ENCODE measurements around the gene POC1B.

Gene POC1B

DNA sequence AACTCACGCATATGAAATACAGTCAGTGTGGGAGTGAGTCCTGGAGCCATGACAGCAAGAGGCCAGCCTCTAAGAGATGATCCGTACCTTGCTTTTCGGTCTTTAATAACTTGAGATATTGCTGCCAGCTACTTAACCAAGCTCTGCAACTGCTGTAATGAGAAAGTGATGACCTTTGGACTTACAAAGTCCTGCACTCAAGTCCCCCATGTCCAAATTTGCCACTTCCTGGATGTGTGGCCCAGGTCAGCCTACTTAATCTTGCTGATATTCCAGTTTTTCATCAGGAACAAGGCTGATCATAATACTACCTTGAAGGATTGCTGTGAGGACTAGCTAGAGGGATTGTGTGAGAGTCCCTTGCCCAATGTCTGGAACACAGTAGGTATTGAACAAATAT is 139.7 kb downstream of the POC1B start:
- H3K36me3 ChIP-seq (ENCODE audit: insufficient read depth, low read length), result no peaks in the 10 kb centered on the region
- H4K20me1 ChIP-seq (ENCODE audit: insufficient read depth, low read length), result no peaks in the 10 kb centered on the region
- H3K4me2 ChIP-seq (ENCODE audit: low read length), result no peak overlapping the region
- no peaks in the 10 kb centered on the region for H3K79me2 ChIP-seq (ENCODE audit: insufficient read depth, low read length)
- no peaks in the 10 kb centered on the region for H3F3A ChIP-seq (ENCODE audit: insufficient read depth, low read length)
- H3K4me1 ChIP-seq (ENCODE audit: insufficient read depth, low read length, severe bottlenecking), result no peaks in the 10 kb centered on the region
- no peak overlapping the region for H2AFZ ChIP-seq (ENCODE audit: low read length)
- no peak overlapping the region for H3K4me3 ChIP-seq (ENCODE audit: low read depth, low read length, poor library complexity, severe bottlenecking)
- no peaks in the 10 kb centered on the region for H3K27me3 ChIP-seq (ENCODE audit: insufficient read depth, low read length)
- no peak overlapping the region for H3K9ac ChIP-seq (ENCODE audit: low read length)
- TF ChIP-seq, protein P1, sequence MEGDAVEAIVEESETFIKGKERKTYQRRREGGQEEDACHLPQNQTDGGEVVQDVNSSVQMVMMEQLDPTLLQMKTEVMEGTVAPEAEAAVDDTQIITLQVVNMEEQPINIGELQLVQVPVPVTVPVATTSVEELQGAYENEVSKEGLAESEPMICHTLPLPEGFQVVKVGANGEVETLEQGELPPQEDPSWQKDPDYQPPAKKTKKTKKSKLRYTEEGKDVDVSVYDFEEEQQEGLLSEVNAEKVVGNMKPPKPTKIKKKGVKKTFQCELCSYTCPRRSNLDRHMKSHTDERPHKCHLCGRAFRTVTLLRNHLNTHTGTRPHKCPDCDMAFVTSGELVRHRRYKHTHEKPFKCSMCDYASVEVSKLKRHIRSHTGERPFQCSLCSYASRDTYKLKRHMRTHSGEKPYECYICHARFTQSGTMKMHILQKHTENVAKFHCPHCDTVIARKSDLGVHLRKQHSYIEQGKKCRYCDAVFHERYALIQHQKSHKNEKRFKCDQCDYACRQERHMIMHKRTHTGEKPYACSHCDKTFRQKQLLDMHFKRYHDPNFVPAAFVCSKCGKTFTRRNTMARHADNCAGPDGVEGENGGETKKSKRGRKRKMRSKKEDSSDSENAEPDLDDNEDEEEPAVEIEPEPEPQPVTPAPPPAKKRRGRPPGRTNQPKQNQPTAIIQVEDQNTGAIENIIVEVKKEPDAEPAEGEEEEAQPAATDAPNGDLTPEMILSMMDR (IDR thresholded peaks at IDR 0.05; ENCODE audit: low read length), result no peak
- TF ChIP-seq EZH2 (IDR thresholded peaks at IDR 0.05; ENCODE audit: borderline replicate concordance, low read length), result no peak
- H3K9me3 ChIP-seq (ENCODE audit: low read length), result no peaks in the 10 kb centered on the region
- no peaks in the 10 kb centered on the region for H3K9me2 ChIP-seq (ENCODE audit: low read depth, low read length)
- no peak overlapping the region for H3K27ac ChIP-seq (ENCODE audit: low read depth, low read length, poor library complexity, severe bottlenecking)

DNA sequence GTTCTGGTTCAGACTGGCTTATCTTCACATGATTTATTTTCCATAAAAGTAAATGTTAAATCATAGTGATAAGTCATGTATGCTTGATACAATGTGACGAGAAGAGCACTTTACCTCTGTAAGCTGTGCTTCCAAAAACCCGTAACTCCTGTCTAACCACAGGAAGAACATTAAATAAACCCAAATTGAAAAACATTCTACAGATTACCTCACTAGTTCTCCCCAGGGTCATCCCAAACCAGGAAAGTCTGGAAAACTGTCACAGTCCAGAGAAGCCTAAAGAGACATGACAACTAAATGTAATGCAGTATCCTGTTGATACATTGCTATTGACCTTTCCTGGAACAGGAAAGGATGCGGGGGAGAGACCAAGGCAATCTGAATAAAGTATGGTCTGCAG is 141.0 kb downstream of the POC1B start:
- Histone ChIP-seq H3K4me3 (ENCODE audit: low read depth, low read length, poor library complexity, severe bottlenecking) (no peak overlapping the region), H3K27ac (ENCODE audit: low read depth, low read length, poor library complexity, severe bottlenecking) (no peak overlapping the region), H3F3A (ENCODE audit: insufficient read depth, low read length) (no peaks in the 10 kb centered on the region), H3K9me2 (ENCODE audit: low read depth, low read length) (no peaks in the 10 kb centered on the region), H3K4me1 (ENCODE audit: insufficient read depth, low read length, severe bottlenecking) (no peaks in the 10 kb centered on the region), H4K20me1 (ENCODE audit: insufficient read depth, low read length) (no peaks in the 10 kb centered on the region), H3K9ac (ENCODE audit: low read length) (no peak overlapping the region), H3K4me2 (ENCODE audit: low read length) (no peak overlapping the region), H3K36me3 (ENCODE audit: insufficient read depth, low read length) (no peaks in the 10 kb centered on the region), H3K9me3 (ENCODE audit: low read length) (no peaks in the 10 kb centered on the region), H3K27me3 (ENCODE audit: insufficient read depth, low read length) (no peaks in the 10 kb centered on the region), H2AFZ (ENCODE audit: low read length) (no peak overlapping the region), H3K79me2 (ENCODE audit: insufficient read depth, low read length) (no peaks in the 10 kb centered on the region)
- TF ChIP-seq, protein P1 (IDR thresholded peaks at IDR 0.05; ENCODE audit: low read length), result no peak
- TF ChIP-seq EZH2 (IDR thresholded peaks at IDR 0.05; ENCODE audit: borderline replicate concordance, low read length), result no peak

DNA sequence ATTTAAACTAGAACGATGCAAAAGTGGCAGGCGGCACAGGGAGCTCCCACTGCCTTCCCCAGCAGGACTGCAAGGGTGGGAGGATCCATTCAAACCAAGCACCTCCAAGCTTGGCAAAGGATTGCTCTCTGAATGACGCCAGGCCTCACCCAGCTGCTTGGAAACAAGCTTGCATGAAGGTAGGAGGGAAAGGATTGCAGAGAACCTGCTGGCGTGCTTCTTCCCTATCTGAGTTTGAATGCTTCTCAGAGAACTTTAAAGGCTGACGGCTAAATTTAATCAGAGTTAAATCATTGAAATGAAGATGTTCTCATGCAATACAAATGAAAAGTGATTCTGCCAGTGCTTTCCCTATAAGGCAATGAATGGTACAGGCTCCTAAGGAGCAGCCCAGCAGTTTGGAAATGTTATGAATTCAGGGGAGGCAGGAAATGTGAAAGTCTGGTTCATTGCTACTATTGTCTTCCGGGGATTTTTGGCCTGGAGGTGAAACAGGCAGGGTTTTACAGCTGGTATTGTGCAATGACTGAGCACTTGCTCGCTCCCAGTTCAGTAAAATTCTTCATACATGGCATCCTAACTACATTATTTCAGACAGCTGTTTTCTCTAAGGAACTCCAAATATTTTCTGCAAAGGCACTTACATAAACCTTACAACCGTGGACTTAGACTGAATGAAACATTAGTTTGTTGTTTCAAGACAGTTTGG is 141.6 kb downstream of the POC1B start:
- Histone ChIP-seq H3K4me3 (ENCODE audit: low read depth, low read length, poor library complexity, severe bottlenecking) (no peak overlapping the region), H3K27me3 (ENCODE audit: insufficient read depth, low read length) (no peaks in the 10 kb centered on the region), H4K20me1 (ENCODE audit: insufficient read depth, low read length) (no peaks in the 10 kb centered on the region), H3K36me3 (ENCODE audit: insufficient read depth, low read length) (no peaks in the 10 kb centered on the region), H3K4me2 (ENCODE audit: low read length) (no peak overlapping the region), H3K9me3 (ENCODE audit: low read length) (no peaks in the 10 kb centered on the region), H3K4me1 (ENCODE audit: insufficient read depth, low read length, severe bottlenecking) (no peaks in the 10 kb centered on the region), H3K9me2 (ENCODE audit: low read depth, low read length) (no peaks in the 10 kb centered on the region), H2AFZ (ENCODE audit: low read length) (no peak overlapping the region), H3K9ac (ENCODE audit: low read length) (no peak overlapping the region), H3K27ac (ENCODE audit: low read depth, low read length, poor library complexity, severe bottlenecking) (no peak overlapping the region), H3F3A (ENCODE audit: insufficient read depth, low read length) (no peaks in the 10 kb centered on the region), H3K79me2 (ENCODE audit: insufficient read depth, low read length) (no peaks in the 10 kb centered on the region)
- TF ChIP-seq, protein P1 (IDR thresholded peaks at IDR 0.05; ENCODE audit: low read length), result no peak
- TF ChIP-seq EZH2 (IDR thresholded peaks at IDR 0.05; ENCODE audit: borderline replicate concordance, low read length), result no peak

Data from OCI-LY1 (cell line).